HPDE6-E6E7 (cell line): ENCODE measurements around the gene SPPL3.
"Not testable (repeated sequence)": the region's sequence is repeated elsewhere in the genome, so short reads cannot be mapped to it uniquely, and the experiment has no call there.

Source experiments
- DNase-seq: peaks from one replicate; pipeline ENCODE4 v3.0.0; 2011; ENCODE audit warnings: missing footprints; ENCODE audit errors: extremely low spot score

Gene SPPL3

GRCh38 chr12:120844768-120845449, 59.2 kb downstream of the SPPL3 start:
- no peak for DNase-seq

GRCh38 chr12:120844297-120844696, 59.9 kb downstream of the SPPL3 start:
- DNase-seq = no peak

- DNase-seq = no peak
These were observed 60.7 kb downstream of the SPPL3 start for GRCh38 chr12:120843472-120843871.

GRCh38 chr12:120842595-120842994, 61.6 kb downstream of the SPPL3 start:
- no peak for DNase-seq

- no peak for DNase-seq
These were observed 62.6 kb downstream of the SPPL3 start for GRCh38 chr12:120841525-120841924.

- no peak for DNase-seq
These were observed 64.7 kb downstream of the SPPL3 start for GRCh38 chr12:120839503-120839902.

- DNase-seq = not testable (repeated sequence)
These were observed 65.4 kb downstream of the SPPL3 start for GRCh38 chr12:120838629-120839383.

GRCh38 chr12:120836114-120836684, 68.0 kb downstream of the SPPL3 start:
- DNase-seq = no peak

- no peak for DNase-seq
These were observed 68.5 kb downstream of the SPPL3 start for GRCh38 chr12:120835657-120836056.

- DNase-seq = no peak
These were observed 68.9 kb downstream of the SPPL3 start for GRCh38 chr12:120835304-120835612.

- no peak for DNase-seq
These were observed 69.5 kb downstream of the SPPL3 start for GRCh38 chr12:120834489-120835303.

GRCh38 chr12:120833849-120834248, 70.3 kb downstream of the SPPL3 start:
- no peak for DNase-seq

- DNase-seq = no peak
These were observed 71.4 kb downstream of the SPPL3 start for GRCh38 chr12:120832737-120833136.

GRCh38 chr12:120831648-120832267, 72.4 kb downstream of the SPPL3 start:
- DNase-seq = no peak

- DNase-seq = no peak
These were observed 73.2 kb downstream of the SPPL3 start for GRCh38 chr12:120830966-120831365.

GRCh38 chr12:120830052-120830940, 73.9 kb downstream of the SPPL3 start:
- DNase-seq = no peak

GRCh38 chr12:120826335-120826734, 77.8 kb downstream of the SPPL3 start:
- DNase-seq = no peak

GRCh38 chr12:120825337-120825736, 78.8 kb downstream of the SPPL3 start:
- DNase-seq = no peak

- DNase-seq = no peak
These were observed 81.2 kb downstream of the SPPL3 start for GRCh38 chr12:120822832-120823503.

GRCh38 chr12:120821878-120822277, 82.3 kb downstream of the SPPL3 start:
- no peak for DNase-seq
